Umbilical cord (tissue), 2 donors: ENCODE results near the gene ZNF200. TPM values are rescaled to one million over a fixed set of nuclear protein-coding genes. Genes with fewer than 3 reads are reported as not detected.
"Not testable (repeated sequence)": the region's sequence is repeated elsewhere in the genome, so short reads cannot be mapped to it uniquely, and the experiment has no call there.

Experiments used
- DNase-seq: peaks from one replicate; pipeline ENCODE4 v3.0.0-alpha.2; 2015; ENCODE audit warnings: low spot score
- total RNA-seq: library from RNA; depleted of rRNA; stranded (reverse); fragments of >200 nt; gene quantifications from one replicate; pipeline ENCODE4 v1.2.3, GENCODE V29; 2014; ENCODE audit warnings: low replicate concordance; ENCODE audit not compliant: insufficient read depth

ZNF200 gene
- total RNA-seq, 1 donor from 2014 or later: 13.5 TPM

DNA sequence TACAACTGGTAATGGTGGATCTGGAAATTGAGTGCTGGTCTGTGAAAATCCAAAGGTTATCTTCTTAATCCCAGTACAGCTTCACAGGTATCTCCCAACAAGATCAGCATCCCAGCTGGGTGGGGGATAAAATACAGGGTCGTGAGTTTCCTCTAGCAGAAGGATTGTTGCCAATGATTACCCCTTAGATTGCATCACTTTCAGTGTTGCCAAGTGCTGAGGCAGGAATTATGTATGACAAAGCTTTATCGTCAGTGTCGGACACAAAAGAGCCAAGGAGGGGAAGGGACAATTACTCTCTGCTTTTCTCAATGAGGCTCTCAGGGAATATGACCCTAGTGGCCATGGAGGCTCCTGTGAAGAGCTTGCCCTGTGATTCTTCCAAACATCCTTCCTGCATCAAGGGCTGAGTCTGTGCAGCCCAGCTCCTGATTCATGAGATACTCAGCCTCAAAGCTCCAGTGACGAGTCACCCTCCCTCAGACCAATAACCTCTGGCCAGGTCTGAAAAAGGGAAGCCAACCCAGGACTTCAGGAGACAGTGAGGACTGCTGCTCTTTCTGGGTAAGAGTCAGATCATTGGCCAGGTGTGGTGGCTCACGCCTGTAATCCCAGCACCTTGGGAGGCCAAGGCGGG, 31.9 kb downstream of the ZNF200 start:
- no peak for DNase-seq

DNA sequence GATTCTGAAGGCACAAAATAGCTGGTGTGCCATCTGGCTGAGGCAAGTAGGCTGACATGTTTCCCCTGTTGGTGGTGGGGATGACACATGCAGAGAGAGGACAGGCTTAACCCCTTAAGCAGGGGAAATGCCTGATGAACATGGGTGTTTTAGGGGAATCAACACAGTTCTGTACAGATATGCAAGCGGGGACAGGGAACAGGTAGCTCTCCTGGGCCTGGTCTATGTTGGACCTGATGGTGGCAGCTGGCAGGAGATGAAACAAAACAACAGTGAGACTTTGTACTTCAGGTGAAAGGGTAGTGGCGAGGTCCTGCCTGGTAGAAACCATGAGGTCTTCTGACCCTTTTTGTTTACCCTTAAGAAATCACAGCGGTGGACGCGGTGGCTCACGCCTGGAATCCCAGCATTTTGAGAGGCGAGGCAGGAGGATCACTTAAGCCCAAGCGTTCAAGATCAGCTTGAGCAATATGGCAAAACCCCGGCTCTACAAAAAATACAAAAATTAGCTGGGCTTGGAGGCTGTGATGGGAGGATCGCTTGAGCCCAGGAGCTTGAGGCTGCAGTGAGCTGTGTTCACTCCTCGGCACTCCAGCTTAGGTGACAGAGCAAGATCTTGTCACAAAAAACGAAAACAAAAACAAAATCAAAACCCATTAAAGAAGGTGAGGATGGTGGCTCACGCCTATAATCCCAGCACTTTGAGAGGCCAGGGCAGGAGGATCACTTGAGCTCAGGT, 36.5 kb downstream of the ZNF200 start:
- no peak for DNase-seq

DNA sequence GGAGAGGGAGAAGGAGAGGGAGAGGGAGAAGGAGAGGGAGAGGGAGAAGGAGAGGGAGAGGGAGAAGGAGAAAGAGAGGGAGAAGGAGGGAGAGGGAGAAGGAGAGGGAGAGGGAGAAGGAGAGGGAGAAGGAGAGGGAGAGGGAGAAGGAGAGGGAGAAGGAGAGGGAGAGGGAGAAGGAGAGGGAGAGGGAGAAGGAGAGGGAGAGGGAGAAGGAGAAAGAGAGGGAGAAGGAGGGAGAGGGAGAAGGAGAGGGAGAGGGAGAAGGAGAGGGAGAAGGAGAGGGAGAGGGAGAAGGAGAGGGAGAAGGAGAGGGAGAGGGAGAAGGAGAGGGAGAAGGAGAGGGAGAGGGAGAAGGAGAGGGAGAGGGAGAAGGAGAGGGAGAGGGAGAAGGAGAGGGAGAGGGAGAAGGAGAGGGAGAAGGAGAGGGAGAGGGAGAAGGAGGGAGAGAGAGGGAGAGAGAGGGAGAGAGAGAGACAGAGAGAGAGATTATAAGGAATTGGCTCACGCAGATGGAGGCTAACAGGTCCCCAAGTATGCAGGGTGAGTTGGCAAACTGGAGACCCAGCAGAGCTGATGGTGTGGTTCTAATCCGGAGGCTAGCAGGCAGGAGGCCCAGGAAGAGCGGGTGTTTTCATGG, 37.1 kb downstream of the ZNF200 start:
- DNase-seq: not testable (repeated sequence)

DNA sequence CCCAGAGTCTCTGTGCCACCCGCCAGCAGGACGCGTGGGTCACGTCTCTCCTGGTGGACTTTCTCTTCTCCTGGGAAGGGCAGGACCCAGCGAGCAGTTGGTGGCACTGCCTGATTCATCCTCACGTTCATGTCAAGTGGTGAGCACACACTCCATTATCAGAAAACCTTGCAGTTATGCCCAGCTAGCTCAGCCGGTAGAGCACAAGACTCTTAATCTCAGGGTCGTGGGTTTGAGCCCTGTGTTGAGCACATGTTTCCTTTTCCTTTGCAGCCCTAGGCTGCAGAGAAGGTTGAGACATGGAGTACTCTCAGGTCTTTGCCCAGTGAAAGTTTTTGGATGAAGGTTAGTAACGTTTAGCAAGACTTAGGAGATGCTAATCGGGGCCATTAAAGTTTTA, 39.0 kb downstream of the ZNF200 start:
- DNase-seq: no peak

DNA sequence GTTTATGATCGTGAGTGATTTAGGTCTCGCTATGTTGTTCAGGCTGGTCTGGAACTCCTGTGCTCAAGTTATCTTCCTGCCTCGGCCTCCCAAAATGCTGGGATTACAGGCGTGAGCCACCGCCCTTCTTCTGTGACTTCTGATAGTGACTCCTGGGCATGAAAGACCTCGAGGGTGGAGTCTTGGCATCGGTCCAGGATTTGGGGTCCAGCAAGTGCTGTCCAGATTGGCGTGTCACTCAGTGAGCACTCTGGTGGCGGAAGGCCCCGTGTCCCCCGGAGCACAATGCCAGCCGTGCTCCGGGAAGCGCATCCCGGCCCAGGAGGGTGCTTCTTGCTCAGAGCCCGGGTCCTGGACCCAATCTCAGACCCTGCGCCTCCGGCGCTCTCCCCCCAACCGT, 40.2 kb downstream of the ZNF200 start:
- no peak for DNase-seq

DNA sequence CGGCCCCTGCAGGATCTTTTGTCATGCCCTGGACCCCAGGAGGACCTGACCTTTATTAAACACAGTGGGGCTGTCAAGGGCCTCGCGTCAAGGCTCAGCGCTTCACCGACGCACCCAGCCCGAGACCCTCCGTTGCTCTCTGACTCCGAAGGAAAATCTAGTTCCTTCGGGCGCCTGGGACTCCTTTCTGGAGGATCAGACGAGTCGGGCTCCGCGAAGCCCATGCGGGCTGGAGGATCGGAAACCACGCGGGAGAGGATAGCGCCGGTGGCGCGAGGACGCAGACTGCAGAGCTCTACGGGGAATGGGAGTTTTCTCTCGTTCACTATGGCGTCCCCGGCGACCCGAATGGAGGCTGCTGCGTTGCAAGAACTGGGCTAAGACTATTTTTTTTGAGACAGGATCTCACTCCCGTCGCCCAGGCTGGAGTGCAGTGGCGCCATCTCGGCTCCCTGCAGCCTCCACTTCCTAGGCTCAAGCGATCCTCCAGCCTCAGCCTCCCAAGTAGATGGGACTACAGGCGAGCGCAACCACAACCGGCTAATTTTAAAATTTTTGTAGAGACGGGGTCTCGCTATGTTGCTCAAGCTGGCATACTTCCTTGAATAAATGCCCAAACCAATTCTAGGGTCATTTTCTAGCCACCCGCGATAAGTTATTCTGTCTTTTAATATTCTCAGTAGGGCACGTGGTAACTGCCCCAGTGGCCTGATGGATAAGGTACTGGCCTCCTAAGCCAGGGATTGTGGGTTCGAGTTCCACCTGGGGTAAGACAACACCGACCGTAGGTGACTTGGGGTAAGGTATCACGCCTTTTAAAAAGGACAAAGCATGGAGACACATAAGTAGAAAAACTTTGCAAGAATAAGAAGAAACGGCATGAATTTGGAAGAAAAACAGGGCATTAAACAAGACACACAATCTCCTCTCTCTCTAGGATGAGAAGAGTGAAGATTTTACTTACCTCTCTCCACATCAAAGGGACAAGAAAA, 41.4 kb downstream of the ZNF200 start:
- no peak for DNase-seq

DNA sequence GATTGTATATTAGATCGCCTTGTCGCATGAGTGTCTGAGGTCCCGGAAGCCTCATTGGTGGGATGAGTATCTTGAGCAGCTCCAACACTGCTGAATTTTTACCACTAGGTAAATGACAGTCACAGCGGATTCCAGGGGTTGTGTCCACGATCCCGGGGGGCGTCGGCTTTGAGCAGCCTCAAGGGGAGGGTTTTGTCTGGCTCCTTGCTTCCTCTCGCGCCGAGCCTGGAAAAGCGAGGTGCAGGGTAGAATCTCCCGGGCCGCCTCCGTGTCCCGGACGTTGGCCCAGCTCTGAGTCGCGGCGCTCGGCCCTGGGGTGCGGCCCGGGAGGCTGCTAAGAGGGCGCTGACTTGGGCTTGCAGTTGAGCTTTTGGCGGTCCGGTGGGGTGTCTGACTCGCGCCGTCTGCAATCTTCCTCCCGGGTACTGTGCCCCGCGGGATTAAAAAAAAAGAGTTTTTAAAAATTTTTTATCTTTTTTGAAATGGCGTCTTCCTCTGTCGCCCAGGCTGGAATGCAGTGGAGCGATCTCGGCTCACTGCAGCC, 42.4 kb downstream of the ZNF200 start:
- DNase-seq: no peak

DNA sequence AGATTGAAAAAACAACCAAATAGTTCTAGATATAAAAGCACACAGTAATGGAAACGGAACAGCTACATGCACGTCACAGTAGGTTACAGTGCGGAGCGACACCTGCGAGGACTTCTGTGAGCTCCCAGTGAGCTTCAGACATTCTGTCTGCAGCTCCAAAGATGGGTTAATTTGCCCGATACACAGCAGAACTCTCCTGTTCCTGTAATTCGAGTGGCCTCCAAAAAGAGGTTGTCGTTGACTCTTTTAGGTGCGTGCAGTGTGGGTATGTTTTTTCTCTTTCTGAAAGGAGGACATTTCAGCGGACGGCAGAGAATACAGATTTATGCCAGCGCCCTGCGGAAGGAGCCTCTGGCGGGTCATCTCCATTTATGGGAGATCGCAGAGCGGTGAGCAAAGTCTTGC, 44.0 kb downstream of the ZNF200 start:
- DNase-seq: no peak

DNA sequence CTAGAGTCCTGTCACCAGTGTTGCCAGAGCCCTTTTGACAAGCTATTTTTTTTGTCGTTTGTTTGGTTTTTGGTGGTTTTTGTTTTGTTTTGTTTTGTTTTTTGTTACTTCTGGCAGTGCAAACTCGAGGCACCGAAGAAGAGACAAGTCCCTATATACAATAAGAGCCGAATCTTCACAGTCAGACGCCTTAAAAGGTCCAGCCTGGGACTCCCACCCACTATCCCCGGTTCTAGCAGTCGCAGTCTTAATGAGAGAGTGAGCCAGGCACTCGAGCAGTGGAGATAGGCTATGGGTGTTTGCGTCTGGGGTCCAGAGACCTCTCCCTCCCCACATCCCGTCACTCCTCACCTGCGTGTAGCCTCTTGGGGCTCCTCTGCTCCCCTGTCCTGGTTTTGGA, 45.1 kb downstream of the ZNF200 start:
- no peak for DNase-seq

DNA sequence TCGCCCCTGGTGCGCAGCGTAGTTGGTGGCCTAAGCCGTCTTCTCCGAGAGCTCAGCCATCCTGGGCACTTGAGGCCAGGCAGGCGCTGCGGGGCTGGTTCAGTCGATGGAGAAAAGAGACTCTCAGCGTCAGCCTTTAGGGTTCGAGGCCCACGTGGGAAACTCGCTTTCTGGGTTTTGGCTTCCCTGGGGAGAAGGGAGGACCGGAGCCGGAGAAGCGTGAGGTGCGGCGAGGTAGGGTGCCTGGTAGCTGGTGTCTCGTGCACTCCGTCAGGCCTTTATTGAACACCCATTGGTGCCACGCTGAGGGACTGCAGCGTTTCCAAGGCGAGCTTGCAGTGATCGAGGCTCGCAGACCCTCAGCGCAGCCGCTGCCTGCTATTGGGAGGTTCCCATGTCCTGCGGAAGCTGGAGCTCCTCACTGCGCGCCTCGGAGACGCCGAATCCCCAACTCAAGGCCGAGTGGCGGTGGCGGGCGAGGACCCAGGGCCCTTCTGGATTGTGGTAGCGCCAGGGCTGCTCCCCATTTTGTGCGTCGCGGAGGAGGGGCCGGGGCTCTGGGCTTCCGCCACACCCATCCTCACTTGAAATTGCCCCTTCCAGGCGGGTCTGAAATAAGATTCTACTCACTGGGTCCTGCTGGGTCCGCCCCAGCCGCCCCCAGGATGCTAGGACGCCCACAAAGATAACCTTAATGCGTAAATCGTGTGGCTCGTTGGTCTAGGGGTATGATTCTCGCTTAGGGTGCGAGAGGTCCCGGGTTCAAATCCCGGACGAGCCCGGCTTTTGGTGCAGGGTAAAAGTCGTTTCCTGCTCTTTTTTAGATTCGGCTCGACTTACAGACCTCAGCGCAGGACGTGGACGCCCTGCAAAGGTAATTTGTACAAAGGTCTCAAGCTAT, 45.8 kb downstream of the ZNF200 start:
- DNase-seq: peak; percentile 23

DNA sequence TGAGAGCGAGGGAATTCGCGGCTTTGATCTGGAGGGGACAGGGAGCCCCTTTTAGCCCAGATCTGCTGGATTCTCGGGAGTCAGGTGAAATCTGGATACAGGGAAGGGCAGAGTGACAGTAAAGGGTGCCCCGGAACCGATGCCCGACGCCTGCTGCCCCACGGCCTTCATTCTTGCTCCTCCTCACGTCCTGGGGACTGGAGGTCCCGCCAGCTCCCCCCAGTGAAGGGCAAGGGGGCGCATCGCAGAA, 46.4 kb downstream of the ZNF200 start:
- no peak for DNase-seq

DNA sequence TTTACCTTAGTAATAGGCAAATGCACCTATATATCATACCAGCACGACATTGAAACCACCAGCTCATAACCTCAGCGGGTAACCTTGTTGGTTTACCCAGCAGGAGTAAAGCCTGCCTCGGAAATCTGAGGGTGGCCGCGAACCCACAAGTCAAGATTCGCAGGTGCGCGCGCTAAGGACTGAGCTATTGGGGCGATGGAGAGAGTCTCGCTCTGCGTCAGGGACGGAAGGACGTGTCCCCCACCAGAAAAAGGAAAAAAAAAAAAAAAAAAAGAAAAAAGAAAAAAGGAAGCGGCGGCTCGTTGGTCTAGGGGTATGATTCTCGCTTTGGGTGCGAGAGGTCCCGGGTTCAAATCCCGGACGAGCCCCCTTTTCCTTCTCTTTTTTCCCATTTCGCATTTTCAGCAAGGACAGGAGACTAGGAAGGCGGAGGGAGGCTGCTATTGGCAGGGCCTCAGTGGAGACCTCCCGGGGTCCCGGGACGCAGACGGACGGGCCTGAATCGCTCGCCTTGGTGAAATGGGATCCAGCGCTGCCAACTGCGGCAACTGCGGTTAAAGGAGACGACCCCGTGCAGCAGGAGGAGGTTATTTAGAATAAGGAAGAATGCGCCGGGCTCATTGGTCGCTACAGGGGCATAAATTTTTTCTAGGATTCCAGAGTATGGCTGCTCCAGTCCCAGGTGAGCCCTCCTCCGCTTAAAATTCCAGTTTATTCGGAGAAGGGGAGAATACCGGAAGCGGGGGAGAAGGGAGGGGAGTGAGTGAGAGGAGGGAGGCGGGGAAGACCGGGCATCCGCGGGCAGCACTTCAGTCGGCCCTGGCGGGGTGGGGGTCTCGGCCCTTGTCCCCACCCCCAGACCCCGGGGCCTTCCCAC, 46.9 kb downstream of the ZNF200 start, which contains the start of gene OR1F1:
Gene OR1F1 (plus strand): TSS at position 407 of the 877 bp plus-strand sequence.
- no peak for DNase-seq

DNA sequence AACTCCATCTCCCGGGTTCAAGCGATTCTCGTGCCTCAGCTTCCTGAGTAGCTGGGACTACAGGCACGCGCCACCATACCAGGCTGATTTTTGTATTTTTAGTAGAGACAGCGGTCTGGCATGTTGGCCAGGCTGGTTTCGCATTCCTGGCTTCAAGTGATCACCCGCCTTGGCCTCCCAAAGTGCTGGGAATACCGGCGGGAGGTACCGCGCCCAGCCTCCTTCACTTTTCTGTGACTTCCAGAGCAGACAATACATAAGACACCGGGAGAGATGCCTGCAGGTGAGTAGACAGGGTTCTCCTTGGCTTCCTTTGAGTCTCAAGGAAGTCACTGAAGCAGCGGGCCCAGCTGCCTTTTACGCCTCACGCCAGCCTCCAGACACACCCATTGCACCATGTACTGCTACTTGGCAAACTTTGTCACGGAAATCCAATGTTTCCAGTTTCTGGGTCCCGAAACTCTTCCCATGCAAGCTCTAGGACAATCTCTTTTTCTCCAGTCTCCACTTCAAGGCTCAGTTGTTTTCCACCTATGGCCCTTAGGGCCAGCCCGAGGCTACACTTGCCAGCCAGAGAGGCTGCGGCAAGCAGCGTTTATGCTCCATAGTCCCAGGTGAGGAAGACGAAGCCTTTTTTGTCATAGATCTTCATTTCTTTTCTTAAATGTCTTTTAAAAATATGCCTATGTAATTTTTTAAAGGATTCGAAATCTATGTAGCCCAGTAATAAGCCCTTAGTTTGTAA, 47.8 kb downstream of the ZNF200 start:
- DNase-seq: no peak

DNA sequence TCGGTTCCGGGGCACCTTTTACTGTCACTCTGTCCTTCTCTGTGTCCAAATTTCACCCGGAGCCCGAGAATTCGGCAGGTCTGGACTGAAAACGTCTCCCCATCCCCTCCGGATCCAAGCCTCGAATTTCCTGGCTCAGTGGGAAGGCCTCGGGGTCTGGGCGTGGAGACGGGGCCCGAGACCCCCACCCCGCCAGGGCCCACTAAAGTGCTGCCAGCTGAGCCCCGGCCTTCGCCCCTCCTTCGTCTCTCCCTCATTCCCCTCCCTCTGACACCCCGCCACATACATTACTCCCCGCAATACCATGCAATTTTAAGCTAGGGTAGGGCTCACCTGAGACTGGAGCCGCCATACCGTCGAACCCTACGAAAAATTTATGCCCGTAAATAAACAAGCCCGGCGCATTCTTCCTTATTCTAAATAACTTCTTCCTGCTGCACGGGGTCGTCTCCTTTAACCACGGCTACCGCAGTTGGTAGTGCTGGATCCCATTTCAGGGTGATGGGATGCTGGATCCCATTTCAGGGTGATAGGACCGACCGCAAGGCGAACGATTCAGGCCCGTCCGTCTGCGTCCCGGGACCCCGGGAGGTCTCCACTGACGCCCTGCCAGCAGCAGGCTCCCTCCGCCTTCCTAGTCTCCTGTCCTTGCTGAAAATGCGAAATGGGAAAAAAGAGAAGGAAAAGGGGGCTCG, 51.4 kb downstream of the ZNF200 start:
- no peak for DNase-seq

DNA sequence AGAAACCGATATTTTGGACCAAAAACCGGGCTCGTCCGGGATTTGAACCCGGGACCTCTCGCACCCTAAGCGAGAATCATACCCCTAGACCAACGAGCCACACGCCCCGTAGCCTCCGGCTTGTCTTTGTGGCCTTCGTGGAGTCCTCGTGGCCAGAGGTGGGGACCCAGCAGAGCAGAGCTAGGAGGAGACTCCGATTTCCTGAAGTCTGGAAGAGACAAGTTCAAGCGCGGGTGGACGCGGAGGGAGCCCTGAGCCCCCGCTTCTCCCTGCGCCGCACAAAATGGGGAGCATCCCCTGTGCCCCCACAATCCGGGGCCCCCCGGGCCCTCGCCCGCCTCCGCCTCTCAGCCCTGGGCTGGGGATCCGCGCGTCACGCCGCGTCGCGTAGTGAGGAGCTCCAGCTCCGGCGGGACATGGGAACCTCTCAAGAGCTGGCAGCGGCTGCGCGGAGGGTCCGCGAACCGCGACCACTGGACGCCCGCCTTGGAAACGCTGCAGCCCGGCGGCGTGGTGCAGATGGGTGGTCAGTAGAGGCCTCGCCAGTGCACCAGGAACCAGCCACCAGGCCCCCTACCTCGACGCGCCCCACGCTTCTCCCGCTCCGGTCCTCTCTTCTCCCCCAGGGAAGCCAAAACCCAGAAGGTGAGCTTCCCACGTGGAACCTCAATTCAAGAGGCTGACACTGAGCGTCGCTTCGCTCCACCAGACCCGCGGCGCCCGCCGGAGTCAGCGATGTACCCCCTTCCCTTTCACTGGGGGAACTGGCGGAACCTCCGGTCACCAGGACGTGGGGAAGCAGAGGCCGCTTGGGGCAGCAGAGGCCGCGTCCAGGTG, 52.1 kb downstream of the ZNF200 start:
- DNase-seq: no peak

DNA sequence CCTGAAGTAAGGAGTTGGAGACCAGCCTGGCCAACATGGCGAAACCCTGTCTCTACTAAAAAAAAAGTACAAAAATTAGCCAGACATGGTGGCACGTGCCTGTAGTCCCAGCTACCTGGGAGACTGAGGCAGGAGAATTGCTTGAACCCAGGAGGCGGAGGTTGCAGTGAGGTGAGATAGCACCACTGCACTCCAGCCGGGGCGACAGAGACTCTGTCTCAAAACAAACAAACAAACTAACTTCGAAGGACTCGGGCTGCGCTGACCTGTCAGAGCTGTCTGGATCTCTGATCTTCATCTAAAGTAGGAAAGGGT, 52.7 kb downstream of the ZNF200 start:
- DNase-seq: not testable (repeated sequence)

DNA sequence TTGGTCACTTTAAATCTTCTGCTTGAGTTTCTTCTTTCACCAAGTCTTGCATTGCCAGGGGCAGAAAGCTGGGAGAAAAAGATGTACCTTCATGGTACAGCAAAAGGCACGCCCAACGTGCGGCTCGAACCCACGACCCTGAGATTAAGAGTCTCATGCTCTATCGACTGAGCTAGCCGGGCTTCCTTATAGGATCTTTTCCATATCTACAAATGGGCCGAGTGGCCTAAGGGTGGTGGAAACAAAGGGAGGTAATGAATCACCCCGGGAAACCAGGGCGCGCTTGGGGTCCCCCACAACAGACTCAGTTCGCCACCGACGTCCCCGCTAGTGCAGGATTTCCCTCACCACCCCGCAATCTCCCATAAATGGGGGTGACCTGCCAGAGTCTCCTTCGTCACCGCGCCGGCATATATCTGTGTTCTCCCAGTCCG, 54.5 kb downstream of the ZNF200 start:
- no peak for DNase-seq
